ENCODE data around the gene KRT23. TPM values are rescaled to one million over a fixed set of nuclear protein-coding genes. Genes with fewer than 3 reads are reported as not detected.

The KRT23 gene
- polyA plus RNA-seq, 4 donors: 0.57 to 2.3 (median 1.6) TPM

- no peak for DNase-seq (ENCODE audit: low read depth in 4 of 4, low spot score in 2 of 4)
Observed at GRCh38 chr17:40912486-40913210, 24.8 kb downstream of the KRT23 start.

GRCh38 chr17:40910441-40910841 is 27.0 kb downstream of the KRT23 start:
- no peak for DNase-seq (ENCODE audit: low read depth in 4 of 4, low spot score in 2 of 4)

- no peak for DNase-seq (ENCODE audit: low read depth in 4 of 4, low spot score in 2 of 4)
Observed at GRCh38 chr17:40909755-40910154, 27.7 kb downstream of the KRT23 start.

- DNase-seq (ENCODE audit: low read depth in 4 of 4, low spot score in 2 of 4): peak; percentile 39 to 80 (median 52)
Observed at GRCh38 chr17:40909351-40909750, 28.1 kb downstream of the KRT23 start.

- no peak for DNase-seq (ENCODE audit: low read depth in 4 of 4, low spot score in 2 of 4)
Observed at GRCh38 chr17:40906613-40907012, 30.8 kb downstream of the KRT23 start.

GRCh38 chr17:40905370-40905769 is 32.1 kb downstream of the KRT23 start:
- DNase-seq (ENCODE audit: low read depth in 4 of 4, low spot score in 2 of 4): no peak

GRCh38 chr17:40903129-40903847 is 34.2 kb downstream of the KRT23 start:
- no peak for DNase-seq (ENCODE audit: low read depth in 4 of 4, low spot score in 2 of 4)

GRCh38 chr17:40902498-40902897 is 34.9 kb downstream of the KRT23 start:
- no peak for DNase-seq (ENCODE audit: low read depth in 4 of 4, low spot score in 2 of 4)

- no peak for DNase-seq (ENCODE audit: low read depth in 4 of 4, low spot score in 2 of 4)
Observed at GRCh38 chr17:40901981-40902474, 35.4 kb downstream of the KRT23 start.

- DNase-seq (ENCODE audit: low read depth in 4 of 4, low spot score in 2 of 4): no peak
Observed at GRCh38 chr17:40900809-40901356, 36.6 kb downstream of the KRT23 start.

- DNase-seq (ENCODE audit: low read depth in 4 of 4, low spot score in 2 of 4): no peak
Observed at GRCh38 chr17:40896916-40897455, 40.5 kb downstream of the KRT23 start.

GRCh38 chr17:40895106-40895730 is 42.2 kb downstream of the KRT23 start:
- no peak for DNase-seq (ENCODE audit: low read depth in 4 of 4, low spot score in 2 of 4)

GRCh38 chr17:40888196-40888720 is 49.2 kb downstream of the KRT23 start:
- DNase-seq (ENCODE audit: low read depth in 4 of 4, low spot score in 2 of 4): no peak

GRCh38 chr17:40886090-40886489 is 51.4 kb downstream of the KRT23 start:
- no peak for DNase-seq (ENCODE audit: low read depth in 4 of 4, low spot score in 2 of 4)

- DNase-seq (ENCODE audit: low read depth in 4 of 4, low spot score in 2 of 4): no peak
Observed at GRCh38 chr17:40884708-40885512, 52.5 kb downstream of the KRT23 start, which contains the start of gene KRT20. Gene KRT20, minus strand, starts transcription at chr17:40885242. Its CDS starts 57 bp downstream, at chr17:40885185.

GRCh38 chr17:40883626-40884334 is 53.7 kb downstream of the KRT23 start:
- no peak for DNase-seq (ENCODE audit: low read depth in 4 of 4, low spot score in 2 of 4)

- no peak for DNase-seq (ENCODE audit: low read depth in 4 of 4, low spot score in 2 of 4)
Observed at GRCh38 chr17:40883031-40883430, 54.4 kb downstream of the KRT23 start.

GRCh38 chr17:40879026-40879425 is 58.4 kb downstream of the KRT23 start:
- no peak for DNase-seq (ENCODE audit: low read depth in 4 of 4, low spot score in 2 of 4)

GRCh38 chr17:40878044-40878443 is 59.4 kb downstream of the KRT23 start:
- DNase-seq (ENCODE audit: low read depth in 4 of 4, low spot score in 2 of 4): no peak
